IPS DF 6.9 (cell line): Measurements from ENCODE around the gene FSTL1.

Experiments
- DNase-seq: peaks from one replicate; pipeline ENCODE4 v3.0.0-alpha.2; 2013; ENCODE audit warnings: low read depth, low spot score
- H3K27ac ChIP-seq: one replicate; pipeline ENCODE4 v1.5.1; 2013; ENCODE audit warnings: low read length, control low read depth
- H3K27me3 ChIP-seq: 2 replicates; pipeline ENCODE4 v1.6.1; 2013; ENCODE audit warnings: mild to moderate bottlenecking, low read length; ENCODE audit not compliant: control insufficient read depth, insufficient read depth
- H3K36me3 ChIP-seq: 2 replicates; pipeline ENCODE4 v1.6.1; 2013; ENCODE audit warnings: low read length; ENCODE audit not compliant: control insufficient read depth, insufficient read depth
- H3K4me1 ChIP-seq: 2 replicates; pipeline ENCODE4 v1.6.1; 2013; ENCODE audit warnings: low read length; ENCODE audit not compliant: control insufficient read depth, insufficient read depth
- H3K4me3 ChIP-seq: 2 replicates; pipeline ENCODE4 v1.5.1; 2013; ENCODE audit warnings: mild to moderate bottlenecking, low read length
- H3K9me3 ChIP-seq: 2 replicates; pipeline ENCODE4 v1.6.1; 2013; ENCODE audit warnings: low read length, inconsistent platforms; ENCODE audit not compliant: control insufficient read depth, insufficient read depth
- WGBS: extraction: QIAGEN DNeasy Blood & Tissue Kit; methylation state at CpG from one replicate; pipeline ENCODE4 v1.1.7; 2013; ENCODE audit warnings: mixed read lengths, missing lambda C conversion rate; ENCODE audit not compliant: insufficient read length, insufficient coverage; 5-methylcytosine and 5-hydroxymethylcytosine counted together

Gene FSTL1

GRCh38 chr3:120418866-120419490 is 31.8 kb downstream of the FSTL1 start:
- H3K4me3 ChIP-seq, result no peak overlapping the region
- no CpG with 5 or more reads among the region's 6 CpGs for WGBS

GRCh38 chr3:120418446-120418845 is 32.3 kb downstream of the FSTL1 start:
- Histone ChIP-seq H3K27me3 (no peaks in the 10 kb centered on the region), H3K9me3 (no peaks in the 10 kb centered on the region), H3K27ac (no peak overlapping the region), H3K4me3 (no peak overlapping the region), H3K4me1 (peaks cover 2% of the 10 kb centered on the region; the same call in 1 of the 2 replicates), H3K36me3 (no peaks in the 10 kb centered on the region; the same call in 1 of the 2 replicates)
- WGBS, result 100% methylated on average over 2 of the region's 7 CpGs
- no peak for DNase-seq

More at GRCh38 chr3:120418866-120419490, 31.8 kb downstream of the FSTL1 start:
- H3K9me3 ChIP-seq, result no peaks in the 10 kb centered on the region
- H3K4me1 ChIP-seq, result peaks cover 2% of the 10 kb centered on the region; the same call in 1 of the 2 replicates
- H3K27ac ChIP-seq, result no peak overlapping the region
- DNase-seq, result peak; percentile 45
- no peaks in the 10 kb centered on the region; the same call in 1 of the 2 replicates for H3K36me3 ChIP-seq
- H3K27me3 ChIP-seq, result no peaks in the 10 kb centered on the region

DNA sequence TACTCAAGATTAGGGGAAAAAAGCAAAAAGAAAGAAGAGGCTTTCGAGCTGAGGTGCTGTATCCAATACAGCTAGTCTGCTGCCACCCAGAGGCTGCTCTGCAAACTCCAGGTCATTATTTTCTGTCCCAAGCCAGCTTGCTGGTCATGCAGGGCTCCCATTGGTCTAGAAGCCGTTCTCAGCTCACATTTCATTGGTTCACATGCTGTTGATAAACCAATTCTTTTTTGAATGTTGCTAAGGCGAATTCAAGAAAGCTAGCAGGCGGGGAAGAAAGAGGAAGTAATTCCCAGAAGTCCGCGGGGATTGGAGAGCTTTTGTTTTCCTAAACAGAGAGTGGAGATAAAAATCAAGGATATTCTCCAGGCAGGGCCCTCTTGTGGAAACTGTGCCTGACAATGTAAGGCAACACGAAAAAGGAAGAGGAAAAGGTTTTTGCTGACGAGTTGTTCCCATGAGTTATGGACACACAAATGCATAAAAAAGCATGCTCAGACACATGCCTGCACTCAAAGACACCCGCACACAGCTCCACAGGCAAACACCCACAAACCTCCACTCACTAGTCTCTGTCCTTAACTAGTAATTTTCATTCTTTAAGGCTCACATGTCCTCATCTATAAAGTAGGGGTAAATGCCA is 33.4 kb downstream of the FSTL1 start:
- H3K27ac ChIP-seq, result no peak overlapping the region
- H3K4me1 ChIP-seq, result peaks cover 2% of the 10 kb centered on the region; the same call in 1 of the 2 replicates
- H3K36me3 ChIP-seq, result no peaks in the 10 kb centered on the region
- H3K9me3 ChIP-seq, result no peaks in the 10 kb centered on the region
- peak; percentile 92 for DNase-seq
- no CpG with 5 or more reads among the region's 9 CpGs for WGBS
- H3K4me3 ChIP-seq, result no peak overlapping the region
- no peaks in the 10 kb centered on the region for H3K27me3 ChIP-seq

DNA sequence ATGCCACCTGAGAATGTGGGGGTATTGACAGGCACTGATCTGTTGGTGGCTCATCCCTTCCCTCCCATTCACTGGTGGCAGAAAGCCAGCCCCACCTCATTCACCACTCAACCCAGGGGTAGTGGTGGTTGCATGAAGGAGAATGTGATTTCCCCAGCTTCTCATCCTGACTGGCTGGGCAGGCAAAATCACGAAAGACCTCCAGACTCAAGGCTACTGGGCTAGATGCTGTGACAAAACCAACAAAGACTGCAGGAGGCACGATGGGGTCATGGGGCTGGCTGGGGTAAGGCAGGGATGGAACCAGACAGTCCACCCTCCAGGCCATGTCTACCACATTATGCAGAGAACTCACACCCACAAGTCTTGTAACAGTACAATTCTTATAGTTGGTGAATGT is 33.9 kb downstream of the FSTL1 start:
- WGBS, result no CpG with 5 or more reads among the region's 2 CpGs
- Histone ChIP-seq H3K4me1 (peaks cover 2% of the 10 kb centered on the region; the same call in 1 of the 2 replicates), H3K4me3 (no peak overlapping the region), H3K27ac (no peak overlapping the region), H3K27me3 (no peaks in the 10 kb centered on the region), H3K9me3 (no peaks in the 10 kb centered on the region), H3K36me3 (peaks cover 4% of the 10 kb centered on the region; the same call in 1 of the 2 replicates)
- no peak for DNase-seq

GRCh38 chr3:120415756-120416155 is 35.0 kb downstream of the FSTL1 start:
- Histone ChIP-seq H3K36me3 (peaks cover 10% of the 10 kb centered on the region; the same call in 1 of the 2 replicates), H3K9me3 (no peaks in the 10 kb centered on the region), H3K27ac (no peak overlapping the region), H3K27me3 (no peaks in the 10 kb centered on the region), H3K4me1 (peaks cover 1% of the 10 kb centered on the region; the same call in 1 of the 2 replicates), H3K4me3 (no peak overlapping the region)
- DNase-seq, result no peak
- WGBS, result no CpG with 5 or more reads among the region's 6 CpGs

- DNase-seq, result no peak
- Histone ChIP-seq H3K27me3 (no peaks in the 10 kb centered on the region), H3K9me3 (no peaks in the 10 kb centered on the region), H3K36me3 (peaks cover 44% of the 10 kb centered on the region), H3K27ac (no peak overlapping the region), H3K4me1 (no peaks in the 10 kb centered on the region), H3K4me3 (no peak overlapping the region)
- no CpG with 5 or more reads among the region's 1 CpG for WGBS
These were observed 40.3 kb downstream of the FSTL1 start for GRCh38 chr3:120410541-120410940.

GRCh38 chr3:120410116-120410515 is 40.7 kb downstream of the FSTL1 start:
- Histone ChIP-seq H3K9me3 (no peaks in the 10 kb centered on the region), H3K36me3 (peaks cover 48% of the 10 kb centered on the region), H3K27ac (no peak overlapping the region), H3K27me3 (no peaks in the 10 kb centered on the region), H3K4me1 (no peaks in the 10 kb centered on the region), H3K4me3 (no peak overlapping the region)
- no CpG with 5 or more reads among the region's 3 CpGs for WGBS
- DNase-seq, result no peak

- no peak overlapping the region for H3K27ac ChIP-seq
- peaks cover 59% of the 10 kb centered on the region for H3K36me3 ChIP-seq
- H3K4me3 ChIP-seq, result no peak overlapping the region
- no peaks in the 10 kb centered on the region for H3K9me3 ChIP-seq
- H3K27me3 ChIP-seq, result no peaks in the 10 kb centered on the region
- no peak for DNase-seq
- WGBS, result no CpG with 5 or more reads among the region's 2 CpGs
- no peaks in the 10 kb centered on the region for H3K4me1 ChIP-seq
These were observed 43.1 kb downstream of the FSTL1 start for GRCh38 chr3:120407508-120408287.

GRCh38 chr3:120404876-120405275 is 45.9 kb downstream of the FSTL1 start:
- no peaks in the 10 kb centered on the region for H3K27me3 ChIP-seq
- WGBS, result no CpG with 5 or more reads among the region's 3 CpGs
- no peak overlapping the region for H3K4me3 ChIP-seq
- no peaks in the 10 kb centered on the region for H3K4me1 ChIP-seq
- no peak overlapping the region for H3K27ac ChIP-seq
- no peaks in the 10 kb centered on the region for H3K9me3 ChIP-seq
- no peak for DNase-seq
- H3K36me3 ChIP-seq, result peaks cover 68% of the 10 kb centered on the region

- H3K4me1 ChIP-seq, result no peaks in the 10 kb centered on the region
- no peaks in the 10 kb centered on the region for H3K9me3 ChIP-seq
- no peaks in the 10 kb centered on the region for H3K27me3 ChIP-seq
- no peak overlapping the region for H3K27ac ChIP-seq
- peaks cover 68% of the 10 kb centered on the region for H3K36me3 ChIP-seq
- DNase-seq, result no peak
- H3K4me3 ChIP-seq, result no peak overlapping the region
These were observed 48.5 kb downstream of the FSTL1 start for GRCh38 chr3:120402257-120402656.
